Renal cortex interstitium (tissue), 11 donors: Measurements from ENCODE around the gene PHLPP1. TPM values are rescaled to one million over a fixed set of nuclear protein-coding genes. Genes with fewer than 3 reads are reported as not detected.

Source experiments
- DNase-seq, 11 donors: peaks; one replicate each; pipeline ENCODE4 v3.0.0-alpha.2; 2013; ENCODE audit warnings: low read depth in 9 of 11, low spot score in 4 of 11; ENCODE audit errors: extremely low read depth in 1 of 11
- polyA plus RNA-seq, 3 donors: library from polyadenylated mRNA; unstranded; fragments of 120-200 nt; gene quantifications; one replicate each; pipeline ENCODE4 v1.2.1, GENCODE V29; 2013; ENCODE audit not compliant: insufficient read length in 3 of 3

The PHLPP1 gene
- polyA plus RNA-seq, 3 donors, result 17.3 to 20.3 (median 18.8) TPM

GRCh38 chr18:62978251-62979049, 263.1 kb downstream of the PHLPP1 start:
- DNase-seq, result no peak

- DNase-seq, result no peak
Observed at GRCh38 chr18:62979176-62979575, 263.8 kb downstream of the PHLPP1 start.

DNA sequence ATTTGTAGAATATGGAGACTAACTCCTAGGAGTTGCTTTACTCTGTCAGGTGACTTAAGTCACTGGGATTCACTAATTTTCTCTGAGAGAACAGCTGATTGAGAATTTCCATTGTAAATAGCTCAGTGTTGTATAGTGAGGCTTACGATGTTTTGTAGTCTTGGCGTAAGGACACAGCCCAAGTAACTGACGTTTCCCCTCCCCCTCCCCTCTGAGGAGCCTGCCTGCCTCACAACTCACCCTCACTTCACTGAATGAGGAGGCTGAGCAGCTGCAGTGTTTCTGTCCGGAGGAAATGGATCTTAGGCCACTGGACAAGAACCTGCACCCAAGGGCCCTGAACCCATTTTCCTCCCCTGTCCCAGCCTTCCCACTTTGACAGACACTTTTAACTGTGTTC, 264.6 kb downstream of the PHLPP1 start:
- no peak for DNase-seq

DNA sequence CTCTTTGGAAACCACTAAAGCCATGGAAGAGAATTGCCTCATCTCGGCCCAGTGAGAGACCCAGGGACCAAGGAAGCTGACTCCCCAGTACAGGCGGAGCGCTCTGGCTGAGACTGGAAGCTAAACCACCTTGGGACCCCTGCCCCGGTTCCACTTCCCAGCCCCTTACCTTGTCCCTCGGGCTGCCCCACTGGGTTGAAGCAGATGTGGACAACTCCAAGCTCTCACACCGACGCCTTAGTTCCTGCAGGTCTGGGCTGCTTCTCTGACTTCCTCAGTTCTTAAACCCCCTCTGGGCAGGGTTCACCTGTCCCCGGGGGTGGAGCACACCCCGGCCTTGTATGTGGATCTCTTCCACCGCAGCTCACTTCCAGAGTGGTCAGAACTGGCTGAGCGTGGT, 266.2 kb downstream of the PHLPP1 start:
- no peak for DNase-seq

- DNase-seq, result peak; percentile 22 to 71 (median 58)
Observed at GRCh38 chr18:62982600-62983251, 267.4 kb downstream of the PHLPP1 start.

- no peak for DNase-seq
Observed at GRCh38 chr18:62984656-62985315, 269.4 kb downstream of the PHLPP1 start.

GRCh38 chr18:62986490-62986889, 271.1 kb downstream of the PHLPP1 start:
- DNase-seq, result no peak

- DNase-seq, result no peak
Observed at GRCh38 chr18:62987055-62987830, 271.9 kb downstream of the PHLPP1 start.

- DNase-seq, result no peak
Observed at GRCh38 chr18:62987859-62988258, 272.5 kb downstream of the PHLPP1 start.

DNA sequence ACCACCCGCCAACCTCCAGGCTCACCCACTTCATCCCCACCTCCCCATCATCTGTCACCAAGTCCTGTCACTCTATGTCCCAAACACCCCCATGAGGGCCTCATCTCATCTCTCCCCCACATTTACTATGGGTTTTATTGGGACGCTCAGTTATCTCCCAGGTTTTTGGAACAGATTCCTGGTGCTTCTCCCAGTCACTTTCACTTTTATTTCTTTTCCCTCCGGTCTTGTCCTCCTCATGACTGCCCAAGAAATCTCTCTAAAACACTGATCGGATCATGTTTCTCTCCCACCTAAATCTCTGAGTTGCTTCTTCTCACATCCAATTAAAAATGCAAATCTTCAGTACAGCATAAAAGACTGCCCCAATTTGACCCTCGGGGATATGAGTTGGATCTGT, 273.1 kb downstream of the PHLPP1 start:
- no peak for DNase-seq

DNA sequence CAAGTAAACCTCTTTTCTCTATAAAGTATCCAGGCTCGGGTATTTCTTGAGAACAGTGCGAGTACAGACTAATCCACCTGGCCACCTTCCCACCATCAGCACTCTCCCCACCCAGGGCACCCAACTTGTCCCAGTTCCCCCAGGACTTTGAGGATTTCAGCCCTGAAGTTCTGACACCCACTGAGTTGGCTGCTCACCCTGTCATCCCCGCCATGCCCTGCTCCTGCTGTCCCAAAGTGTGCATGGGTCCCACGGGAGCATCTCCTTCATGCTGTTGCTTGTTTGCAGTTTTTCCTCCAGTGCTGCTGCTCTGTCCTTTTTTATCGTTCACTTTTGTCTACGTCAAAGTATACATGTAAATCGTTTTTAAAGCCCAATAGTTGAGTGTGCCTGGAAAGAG, 273.9 kb downstream of the PHLPP1 start:
- no peak for DNase-seq

- DNase-seq, result no peak
Observed at GRCh38 chr18:62990653-62991052, 275.3 kb downstream of the PHLPP1 start.

DNA sequence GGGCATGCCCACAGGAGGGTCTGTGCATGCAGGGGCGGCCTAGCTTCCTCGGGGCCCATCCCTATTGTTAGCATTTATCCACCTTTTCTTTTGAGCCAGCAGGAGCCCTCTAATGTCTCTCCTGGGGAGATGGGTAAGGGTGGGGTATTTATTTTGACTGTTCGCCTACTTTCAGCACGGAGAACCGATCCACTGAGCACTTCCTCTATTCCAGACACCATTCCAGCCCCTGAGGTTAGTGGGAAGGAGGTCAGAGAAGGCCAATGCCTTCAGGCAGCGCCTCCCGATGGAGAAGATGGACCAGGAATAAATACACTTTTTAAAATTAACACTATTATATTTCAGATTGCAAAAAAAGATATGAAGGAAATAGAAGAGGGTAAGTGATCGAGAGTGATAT, 276.0 kb downstream of the PHLPP1 start:
- DNase-seq, result no peak

DNA sequence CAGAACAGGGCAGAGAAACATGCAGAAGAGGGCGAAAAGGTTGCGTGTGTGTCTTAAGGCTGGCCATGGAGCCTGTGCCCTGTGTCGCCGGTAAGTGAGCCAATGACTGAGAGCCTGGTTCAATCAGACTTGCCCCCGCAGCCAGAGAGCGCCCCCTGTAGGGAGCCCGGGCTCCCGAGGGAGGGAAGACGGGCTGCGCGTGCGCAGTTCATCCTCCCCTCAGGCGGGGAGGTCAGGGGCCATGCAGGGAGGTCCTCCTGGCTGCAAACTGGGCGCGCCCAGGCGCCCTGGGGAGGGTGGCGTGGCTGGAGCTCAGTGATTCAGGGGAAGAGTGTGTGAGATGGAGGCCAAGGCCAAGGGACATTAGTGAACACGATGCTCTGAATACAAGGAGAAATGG, 276.6 kb downstream of the PHLPP1 start:
- no peak for DNase-seq

- no peak for DNase-seq
Observed at GRCh38 chr18:62992877-62993365, 277.6 kb downstream of the PHLPP1 start.

DNA sequence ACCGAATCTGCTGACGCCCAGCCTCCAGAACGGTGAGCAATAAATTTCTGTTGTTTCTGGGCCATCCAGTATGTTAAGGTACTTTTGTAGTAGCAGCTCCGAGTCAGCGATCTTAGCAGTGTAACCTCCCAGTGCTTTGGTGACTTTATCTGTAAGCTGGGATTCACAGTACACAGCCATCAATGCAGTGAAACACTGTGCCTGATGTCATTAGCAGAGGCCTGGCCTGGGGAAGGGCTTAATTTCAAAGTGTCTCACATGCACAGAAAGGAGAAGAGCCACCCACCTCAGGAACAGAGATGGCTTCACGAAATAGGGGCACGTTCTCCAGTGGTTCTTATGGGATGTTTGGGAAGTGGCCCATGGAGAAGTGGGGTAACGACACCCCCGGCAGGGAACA, 281.2 kb downstream of the PHLPP1 start:
- DNase-seq, result no peak

DNA sequence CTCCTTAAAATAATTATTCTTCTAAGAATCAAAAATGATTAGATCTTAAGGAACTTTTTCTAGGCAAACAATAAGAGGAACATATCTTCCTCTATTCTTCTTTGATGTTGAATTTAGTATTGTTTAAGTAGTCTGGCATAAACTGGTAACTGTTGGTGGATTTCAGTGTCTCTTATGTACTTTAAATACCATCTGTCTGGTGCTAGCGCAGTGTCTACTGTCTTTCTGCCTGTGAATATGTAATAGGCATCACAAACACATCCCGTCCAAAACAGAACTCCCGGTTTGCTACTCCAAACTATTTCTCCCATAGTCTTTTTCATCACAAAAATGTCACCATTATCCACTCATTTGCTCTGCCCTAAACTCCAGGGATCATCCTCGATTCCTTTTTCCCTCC, 281.7 kb downstream of the PHLPP1 start:
- no peak for DNase-seq

- no peak for DNase-seq
Observed at GRCh38 chr18:62998443-62998842, 283.1 kb downstream of the PHLPP1 start.

- peak in 1 of 11 donors; percentile 9 for DNase-seq
Observed at GRCh38 chr18:62999392-62999791, 284.1 kb downstream of the PHLPP1 start.
